T-helper 2 cell treated with Interferon-gamma antibody and Interleukin-4, amounts not matched to agents 5 μg/mL and 100 μg/mL, for 36 hours (primary cell): ENCODE results near the gene GAMT.

Experiments
- DNase-seq: peaks from one replicate; pipeline ENCODE4 v3.0.0; 2021; ENCODE audit warnings: low spot score
- H3K27ac Mint-ChIP-seq: one replicate; pipeline ENCODE4 v1.8.0; 2021; ENCODE audit warnings: mild to moderate bottlenecking, mixed read lengths
- H3K27me3 Mint-ChIP-seq: one replicate; pipeline ENCODE4 v1.8.0; 2021; ENCODE audit warnings: low read depth, mixed read lengths
- H3K36me3 Mint-ChIP-seq: one replicate; pipeline ENCODE4 v1.8.0; 2021; ENCODE audit warnings: low read depth, mixed read lengths
- H3K4me1 Mint-ChIP-seq: one replicate; pipeline ENCODE4 v1.8.0; 2021; ENCODE audit warnings: low read depth, mixed read lengths
- H3K4me3 Mint-ChIP-seq: one replicate; pipeline ENCODE4 v1.8.0; 2022; ENCODE audit warnings: mild to moderate bottlenecking, moderate library complexity, mixed read lengths
- H3K9me3 Mint-ChIP-seq: one replicate; pipeline ENCODE4 v1.8.0; 2021; ENCODE audit warnings: mixed read lengths

Gene GAMT

GRCh38 chr19:1438933-1439354 lies 37.6 kb upstream of the GAMT start:
- no peak for DNase-seq
- peak overlapping the region; percentile 99 for H3K4me3 Mint-ChIP-seq
- H3K27ac Mint-ChIP-seq, result peak overlapping the region; percentile 84
- H3K36me3 Mint-ChIP-seq, result peaks cover 45% of the 10 kb centered on the region
- H3K9me3 Mint-ChIP-seq, result no peaks in the 10 kb centered on the region
- H3K4me1 Mint-ChIP-seq, result peaks cover 13% of the 10 kb centered on the region
- H3K27me3 Mint-ChIP-seq, result no peaks in the 10 kb centered on the region

GRCh38 chr19:1438035-1438932 lies 36.9 kb upstream of the GAMT start, which contains the start of gene RPS15:
Gene RPS15, plus strand, starts transcription at chr19:1438396. Its CDS starts 30 bp downstream, at chr19:1438426.
- peak within 1 kb of the TSS; percentile 99 for H3K27ac Mint-ChIP-seq
- H3K4me1 Mint-ChIP-seq, result peaks cover 13% of the 10 kb centered on the region
- H3K36me3 Mint-ChIP-seq, result peaks cover 45% of the 10 kb centered on the region
- no peaks in the 10 kb centered on the region for H3K27me3 Mint-ChIP-seq
- DNase-seq, result peak; percentile 96
- no peaks in the 10 kb centered on the region for H3K9me3 Mint-ChIP-seq
- peak within 1 kb of the TSS; percentile 99 for H3K4me3 Mint-ChIP-seq

DNA sequence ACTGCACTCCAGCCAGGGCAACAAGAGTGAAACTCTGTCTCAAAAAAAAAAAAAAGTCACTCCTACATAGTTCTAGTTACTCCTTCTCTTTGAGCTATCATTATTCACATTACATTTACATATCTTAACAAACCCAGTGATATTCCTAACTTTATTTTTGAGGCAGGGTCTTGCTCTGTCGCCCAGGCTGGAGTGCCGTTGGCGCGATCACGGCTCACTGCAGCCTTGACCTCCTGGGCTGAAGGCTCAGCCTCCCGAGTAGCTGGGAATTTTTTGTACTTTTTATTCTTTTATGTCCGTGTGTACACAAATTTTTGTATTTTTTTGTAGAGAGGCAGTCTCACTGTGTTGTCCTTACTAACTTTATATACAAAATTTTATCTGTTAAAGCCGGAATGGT lies 36.3 kb upstream of the GAMT start:
- H3K36me3 Mint-ChIP-seq, result peaks cover 45% of the 10 kb centered on the region
- no peak for DNase-seq
- H3K4me1 Mint-ChIP-seq, result peaks cover 13% of the 10 kb centered on the region
- H3K27me3 Mint-ChIP-seq, result no peaks in the 10 kb centered on the region
- H3K9me3 Mint-ChIP-seq, result no peaks in the 10 kb centered on the region
- H3K27ac Mint-ChIP-seq, result no peak overlapping the region
- no peak overlapping the region for H3K4me3 Mint-ChIP-seq

- Mint-ChIP-seq H3K27ac (no peak overlapping the region), H3K9me3 (no peaks in the 10 kb centered on the region), H3K4me1 (peaks cover 10% of the 10 kb centered on the region), H3K36me3 (peaks cover 29% of the 10 kb centered on the region), H3K27me3 (no peaks in the 10 kb centered on the region), H3K4me3 (no peak overlapping the region)
- DNase-seq, result no peak
These were observed 34.1 kb upstream of the GAMT start for GRCh38 chr19:1435378-1435989.

GRCh38 chr19:1434577-1435060 lies 33.3 kb upstream of the GAMT start:
- no peaks in the 10 kb centered on the region for H3K9me3 Mint-ChIP-seq
- H3K4me3 Mint-ChIP-seq, result no peak overlapping the region
- H3K27me3 Mint-ChIP-seq, result no peaks in the 10 kb centered on the region
- H3K27ac Mint-ChIP-seq, result no peak overlapping the region
- no peak for DNase-seq
- peaks cover 5% of the 10 kb centered on the region for H3K4me1 Mint-ChIP-seq
- H3K36me3 Mint-ChIP-seq, result peaks cover 25% of the 10 kb centered on the region

DNA sequence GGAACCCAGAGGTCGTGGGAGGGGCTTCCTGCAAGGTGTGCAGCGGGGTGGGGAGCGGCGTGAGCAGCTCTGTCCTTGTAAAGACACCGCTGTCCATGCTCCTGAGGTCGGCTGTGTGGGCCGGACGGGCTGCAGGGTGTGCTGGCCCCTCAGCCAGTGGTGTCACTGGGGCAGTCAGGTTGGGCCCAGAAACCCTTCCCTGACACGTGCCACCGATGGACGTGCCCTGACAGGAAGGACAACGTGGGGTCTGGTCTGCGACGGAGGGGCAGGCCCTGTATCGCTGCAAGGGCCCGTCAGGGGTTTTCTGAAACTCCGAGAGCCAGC lies 32.7 kb upstream of the GAMT start:
- DNase-seq, result no peak
- Mint-ChIP-seq H3K36me3 (peaks cover 19% of the 10 kb centered on the region), H3K4me3 (no peak overlapping the region), H3K27ac (no peak overlapping the region), H3K4me1 (peaks cover 2% of the 10 kb centered on the region), H3K27me3 (no peaks in the 10 kb centered on the region), H3K9me3 (no peaks in the 10 kb centered on the region)

DNA sequence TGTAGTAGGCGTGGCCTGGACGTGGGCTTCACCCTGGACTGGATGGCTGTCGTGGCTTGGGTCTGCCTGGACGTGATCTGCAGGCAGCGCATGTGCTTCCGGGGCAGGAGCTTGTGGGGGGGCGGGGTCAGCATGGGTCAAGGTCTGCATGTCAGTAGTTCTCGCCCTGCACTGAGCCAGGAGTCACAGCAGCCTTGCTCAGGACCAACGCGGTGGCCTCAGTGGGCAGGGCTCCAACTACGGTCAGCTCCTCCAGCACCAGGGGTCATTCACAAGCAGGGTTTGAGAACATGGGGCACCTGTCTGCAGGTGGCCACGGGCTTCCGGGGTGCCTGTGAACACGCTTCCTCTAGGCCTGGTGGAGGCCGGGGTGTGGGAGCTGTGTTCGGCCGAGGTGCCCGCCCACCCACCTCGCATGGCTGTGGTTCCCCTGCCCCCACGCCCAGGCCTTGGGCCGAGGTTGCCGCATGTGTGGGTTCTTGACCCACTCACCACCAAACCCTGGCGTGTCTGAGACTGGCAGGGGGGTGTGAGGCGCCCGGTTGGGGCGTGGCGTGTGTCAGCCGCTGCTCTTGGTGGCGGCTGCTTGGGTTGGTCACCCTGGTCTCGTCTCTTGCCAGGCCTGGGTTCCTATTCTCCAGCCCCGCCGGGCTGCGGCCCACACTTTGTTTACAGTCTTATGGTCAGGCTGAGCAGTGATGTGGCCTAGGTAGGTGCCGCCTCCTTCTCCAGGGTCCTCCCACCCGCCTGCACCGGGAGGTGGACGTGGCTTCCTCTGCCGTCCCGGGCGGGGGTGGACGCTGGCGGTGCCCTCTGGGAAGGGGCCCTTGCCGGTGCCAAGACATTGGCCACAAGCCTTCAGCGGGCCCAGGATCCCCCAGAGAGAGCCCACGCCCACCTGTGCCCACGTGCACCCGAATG lies 32.0 kb upstream of the GAMT start:
- Mint-ChIP-seq H3K36me3 (peaks cover 17% of the 10 kb centered on the region), H3K27ac (no peak overlapping the region)

DNA sequence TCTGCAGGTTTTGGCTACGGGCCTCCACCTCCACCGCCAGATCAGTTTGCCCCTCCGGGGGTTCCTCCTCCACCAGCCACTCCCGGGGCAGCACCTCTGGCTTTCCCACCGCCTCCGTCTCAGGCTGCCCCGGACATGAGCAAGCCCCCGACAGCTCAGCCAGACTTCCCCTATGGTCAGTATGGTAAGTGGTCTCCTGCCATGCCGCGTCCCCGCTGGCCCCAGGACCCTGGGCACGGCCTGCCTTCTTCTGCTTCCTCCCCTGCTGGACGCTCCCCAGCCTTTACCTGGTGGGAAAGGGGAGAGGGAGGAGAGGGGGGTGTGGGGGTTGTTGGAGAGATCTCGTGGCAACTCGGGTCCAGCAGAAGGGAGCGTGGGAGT lies 31.2 kb upstream of the GAMT start:
- Mint-ChIP-seq H3K4me1 (no peaks in the 10 kb centered on the region), H3K9me3 (no peaks in the 10 kb centered on the region), H3K4me3 (no peak overlapping the region), H3K27me3 (no peaks in the 10 kb centered on the region), H3K36me3 (peaks cover 14% of the 10 kb centered on the region), H3K27ac (no peak overlapping the region)
- no peak for DNase-seq

More for the DNA sequence above, 32.0 kb upstream of the GAMT start:
- Mint-ChIP-seq H3K4me1 (peaks cover 2% of the 10 kb centered on the region), H3K9me3 (no peaks in the 10 kb centered on the region), H3K27me3 (no peaks in the 10 kb centered on the region), H3K4me3 (no peak overlapping the region)
- no peak for DNase-seq

DNA sequence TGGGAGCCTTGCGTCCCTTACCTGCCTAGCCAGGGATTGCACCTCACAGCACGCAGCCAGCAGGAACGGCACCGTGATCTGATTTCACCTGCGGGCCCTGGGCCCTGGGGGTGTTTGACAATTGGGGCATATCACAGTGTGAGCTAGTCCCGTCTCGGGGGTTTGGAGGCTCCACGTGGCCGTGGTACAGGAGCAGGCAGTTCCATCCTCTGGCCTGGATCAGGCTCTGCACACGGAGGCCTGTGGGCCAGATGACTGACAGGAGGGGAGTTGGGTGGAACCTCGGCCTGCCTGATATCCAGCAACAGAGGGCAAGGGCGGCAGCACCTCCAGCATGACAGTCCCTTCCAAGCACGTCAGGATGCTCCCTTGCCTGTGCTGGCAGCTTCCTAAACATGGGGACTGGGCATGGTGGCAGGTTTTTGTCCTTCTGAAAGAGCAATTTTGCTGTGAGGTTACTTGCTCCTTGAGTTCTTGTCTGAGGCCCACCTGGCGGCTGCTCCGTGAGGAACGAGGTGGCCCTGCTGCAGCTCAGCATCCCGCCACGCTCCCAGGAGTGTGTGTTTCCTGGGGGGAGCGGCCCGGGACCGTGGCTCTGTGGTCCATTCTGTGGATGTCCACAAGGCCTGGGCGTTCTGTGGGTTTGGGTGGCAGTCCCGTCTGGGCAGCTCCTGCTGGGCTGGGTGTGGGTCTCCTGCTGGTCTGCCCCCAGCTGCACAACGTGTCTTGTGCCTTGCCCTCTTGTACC lies 30.6 kb upstream of the GAMT start:
- peaks cover 14% of the 10 kb centered on the region for H3K36me3 Mint-ChIP-seq
- peak overlapping the region; percentile 26 for H3K27ac Mint-ChIP-seq
- H3K27me3 Mint-ChIP-seq, result no peaks in the 10 kb centered on the region

DNA sequence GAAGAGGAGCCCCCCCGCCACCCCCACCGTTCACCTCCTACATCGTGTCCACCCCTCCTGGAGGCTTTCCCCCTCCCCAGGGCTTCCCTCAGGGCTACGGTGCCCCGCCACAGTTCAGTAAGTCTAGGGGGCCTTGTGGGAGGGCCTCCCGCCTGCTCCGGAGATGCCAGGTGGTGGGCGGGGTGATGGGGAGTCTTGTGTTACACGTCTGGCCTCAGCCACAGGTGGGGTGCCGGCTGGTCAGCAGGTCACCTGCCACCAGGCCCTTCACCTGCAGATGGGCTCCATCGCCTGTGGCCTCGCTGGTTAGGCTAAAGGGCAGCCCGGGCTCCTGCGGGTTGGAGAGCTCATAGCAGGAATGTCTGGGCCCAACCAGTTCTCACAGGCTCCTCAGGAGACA lies 28.9 kb upstream of the GAMT start:
- H3K4me1 Mint-ChIP-seq, result no peaks in the 10 kb centered on the region
- peaks cover 16% of the 10 kb centered on the region for H3K36me3 Mint-ChIP-seq
- H3K27me3 Mint-ChIP-seq, result no peaks in the 10 kb centered on the region
- H3K4me3 Mint-ChIP-seq, result no peak overlapping the region
- H3K27ac Mint-ChIP-seq, result no peak overlapping the region
- no peak for DNase-seq
- no peaks in the 10 kb centered on the region for H3K9me3 Mint-ChIP-seq

More for the DNA sequence above, 30.6 kb upstream of the GAMT start:
- DNase-seq, result no peak
- no peaks in the 10 kb centered on the region for H3K4me1 Mint-ChIP-seq
- no peaks in the 10 kb centered on the region for H3K9me3 Mint-ChIP-seq
- no peak overlapping the region for H3K4me3 Mint-ChIP-seq

DNA sequence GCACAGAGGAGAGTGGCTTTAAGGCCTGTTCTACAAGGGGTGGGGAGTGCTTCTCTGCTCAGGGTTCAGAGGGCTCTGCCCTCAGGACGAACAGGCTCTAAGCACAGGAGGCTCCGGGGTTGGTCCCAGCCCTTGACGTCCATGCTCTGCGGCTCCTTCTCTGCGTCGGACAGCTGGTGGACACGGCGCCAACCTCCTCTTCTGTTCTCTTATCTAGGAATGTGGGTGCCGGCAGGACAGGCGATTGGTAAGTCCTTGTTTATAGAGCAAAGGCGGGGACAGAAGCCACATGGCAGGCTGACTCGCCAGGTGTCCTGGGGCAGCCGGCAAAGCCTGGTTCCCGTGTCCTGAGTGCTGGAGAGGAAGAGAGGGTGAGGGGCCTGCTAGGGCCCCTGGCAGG lies 28.4 kb upstream of the GAMT start:
- H3K4me1 Mint-ChIP-seq, result no peaks in the 10 kb centered on the region
- no peaks in the 10 kb centered on the region for H3K9me3 Mint-ChIP-seq
- H3K27me3 Mint-ChIP-seq, result no peaks in the 10 kb centered on the region
- H3K36me3 Mint-ChIP-seq, result peaks cover 19% of the 10 kb centered on the region
- DNase-seq, result no peak
- H3K27ac Mint-ChIP-seq, result no peak overlapping the region
- H3K4me3 Mint-ChIP-seq, result no peak overlapping the region

- peaks cover 21% of the 10 kb centered on the region for H3K36me3 Mint-ChIP-seq
- H3K4me3 Mint-ChIP-seq, result no peak overlapping the region
- H3K4me1 Mint-ChIP-seq, result no peaks in the 10 kb centered on the region
- H3K9me3 Mint-ChIP-seq, result no peaks in the 10 kb centered on the region
- DNase-seq, result no peak
- H3K27ac Mint-ChIP-seq, result no peak overlapping the region
- no peaks in the 10 kb centered on the region for H3K27me3 Mint-ChIP-seq
These were observed 27.5 kb upstream of the GAMT start for GRCh38 chr19:1428738-1429391.
